GM21529 (cell line): ENCODE measurements around the gene ESPL1.

ENCODE experiments used
- ATAC-seq: cut with Tn5 transposase; IDR thresholded peaks from one replicate; pipeline ENCODE4 v1.9.1; 2021; ENCODE audit not compliant: unreplicated experiment

Gene ESPL1

DNA sequence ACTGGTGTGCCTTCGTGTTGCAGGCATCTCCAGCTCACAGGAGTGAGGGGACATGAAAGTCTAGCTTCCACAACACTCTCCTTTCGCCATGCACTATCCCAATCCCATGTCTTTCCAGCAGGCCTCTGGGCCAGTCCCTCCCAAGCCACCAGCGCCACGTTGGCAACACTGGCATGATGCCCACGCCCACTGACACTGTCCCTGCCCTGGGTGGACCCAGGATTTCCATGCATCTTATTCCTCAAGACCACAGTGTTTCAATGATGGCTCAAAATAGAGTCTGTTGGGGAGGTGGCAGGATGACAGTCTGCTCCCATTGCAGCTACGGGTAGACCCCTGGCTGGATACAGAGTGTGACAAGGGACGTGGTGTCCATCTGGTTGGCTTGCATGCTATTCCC is 65.7 kb downstream of the ESPL1 start:
- ATAC-seq, result no peak

DNA sequence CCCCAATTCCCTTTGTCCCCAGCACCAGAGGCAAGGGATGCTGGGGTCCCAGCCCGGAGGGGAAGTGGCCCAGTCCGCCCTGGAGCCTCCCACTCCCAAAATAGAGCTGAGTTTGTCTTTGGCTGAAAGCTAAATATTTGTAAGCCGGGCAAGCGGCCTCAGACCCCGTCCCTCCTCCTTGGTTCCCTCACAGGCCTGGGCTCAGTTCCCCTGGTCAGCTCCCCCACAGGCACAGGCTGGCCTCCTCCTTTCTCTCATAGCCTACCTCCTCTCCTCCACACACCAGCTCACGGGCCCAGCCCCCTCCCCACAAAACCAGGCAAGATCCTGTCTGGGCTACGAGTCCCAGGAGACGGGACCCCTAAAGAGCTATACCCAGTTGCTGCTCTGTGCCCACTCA is 66.7 kb downstream of the ESPL1 start:
- ATAC-seq, result no peak

DNA sequence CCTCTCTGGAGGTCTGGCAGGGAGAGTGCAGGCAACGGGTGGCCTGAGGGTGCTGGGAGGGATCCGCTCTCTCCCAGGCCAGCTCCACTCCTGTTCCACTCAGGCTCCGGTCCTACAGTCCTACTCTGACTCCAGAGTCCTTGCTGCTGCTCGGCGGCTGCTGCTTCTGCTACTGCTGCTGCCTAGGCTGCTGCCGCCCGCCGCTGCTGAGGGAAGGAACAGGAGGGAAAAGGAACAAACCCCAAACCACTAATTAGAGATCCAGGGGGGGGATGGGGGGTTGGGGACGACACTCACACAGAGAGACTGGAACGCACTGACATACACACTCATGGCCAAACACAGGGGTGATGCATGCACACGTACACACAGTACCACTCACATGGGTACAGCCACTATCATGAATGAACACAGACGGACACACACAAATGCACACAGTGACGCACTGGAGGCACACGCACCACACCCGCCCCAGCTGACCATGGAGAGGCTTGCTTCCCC is 68.1 kb downstream of the ESPL1 start, which contains the start of gene SP7:
TSS of gene SP7 (minus strand) at position 174 of the 501 bp plus-strand sequence. CDS start 708 bp downstream, outside the sequence.
- ATAC-seq, result no peak

DNA sequence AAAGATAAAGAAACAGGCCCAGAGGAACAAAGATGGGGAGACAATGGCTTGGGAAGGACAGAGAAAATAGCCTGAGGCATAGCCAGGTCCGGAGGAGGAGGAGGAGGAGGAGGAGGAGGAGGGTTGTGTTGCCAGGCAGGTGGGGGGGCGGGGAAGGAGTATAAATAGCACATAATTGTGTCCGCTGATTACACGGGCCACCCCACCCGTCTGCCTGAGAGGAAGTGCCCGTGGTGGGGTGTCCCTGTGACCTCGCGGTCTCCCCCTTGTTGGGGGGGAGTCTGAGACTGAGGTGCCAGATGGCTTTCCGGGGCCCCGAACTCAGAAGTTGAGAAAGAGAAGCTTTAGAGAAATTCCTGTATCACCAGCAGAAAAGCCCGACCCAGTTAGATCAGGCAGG is 69.9 kb downstream of the ESPL1 start:
- ATAC-seq, result no peak

DNA sequence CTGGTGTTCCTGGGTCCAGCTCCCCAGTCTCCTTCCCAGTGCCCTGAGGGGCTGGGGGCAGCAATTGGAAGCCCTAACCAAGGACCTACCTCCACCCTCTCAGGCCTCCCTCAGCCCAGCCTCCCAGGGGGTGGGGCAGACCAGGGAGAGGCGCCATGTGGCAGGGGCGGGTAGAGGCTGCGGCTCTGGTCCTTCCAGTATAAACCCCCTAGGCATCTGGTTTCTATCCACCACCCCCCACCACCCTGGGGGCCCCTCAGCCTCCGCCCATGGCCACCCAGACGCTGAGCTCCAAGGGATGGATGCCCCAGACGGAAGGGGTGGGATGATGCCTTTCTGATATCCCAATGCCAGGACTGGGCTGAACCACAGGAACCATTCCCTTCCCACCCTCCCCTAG is 70.8 kb downstream of the ESPL1 start:
- ATAC-seq, result no peak

DNA sequence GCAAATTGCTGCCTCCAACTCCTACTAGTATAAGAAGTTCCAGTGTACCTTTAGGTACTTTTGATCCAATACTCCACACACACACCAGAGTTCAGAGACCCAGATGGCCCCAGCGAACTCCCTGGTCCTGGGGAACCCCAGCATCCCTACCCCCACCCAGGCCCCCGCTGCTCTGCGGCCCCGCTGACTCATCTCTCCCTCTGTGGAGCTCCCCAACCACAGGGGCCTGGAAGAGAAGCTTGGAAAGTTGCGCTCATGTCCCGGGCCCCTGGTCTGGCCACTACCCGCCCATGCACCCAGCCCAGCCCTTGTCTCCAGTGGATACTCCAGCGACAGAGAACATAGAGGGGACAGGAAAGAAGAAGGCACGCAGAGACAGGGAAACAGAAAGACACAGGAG is 72.3 kb downstream of the ESPL1 start:
- no peak for ATAC-seq
